Left lung (tissue), 10 donors: ENCODE measurements around the gene CACNA1A. TPM values are rescaled to one million over a fixed set of nuclear protein-coding genes. Genes with fewer than 3 reads are reported as not detected.
"Not testable (repeated sequence)": the region's sequence is repeated elsewhere in the genome, so short reads cannot be mapped to it uniquely, and the experiment has no call there.

Experiments
- ATAC-seq: fragments of 200-7000 bp; cut with Tn5 transposase; one replicate; pipeline ENCODE4 v1.9.1; 2020; ENCODE audit warnings: moderate library complexity
- DNase-seq, 4 donors: peaks; one replicate each; pipeline ENCODE4 v3.0.0-alpha.2; 2013 to 2020
- H3K27ac ChIP-seq, 2 donors: fragments of 200-600 bp; sonication (generic) in 1 of 2; one replicate each; pipeline versions ENCODE4 v1.5.0 to v1.8.0; 2020 to 2021
- H3K27me3 ChIP-seq, 2 donors: fragments of 200-600 bp; sonication (generic) in 1 of 2; one replicate each; pipeline versions ENCODE4 v1.5.0 to v1.8.0; 2020 to 2021
- H3K36me3 ChIP-seq, 2 donors: fragments of 200-600 bp; sonication (generic) in 1 of 2; one replicate each; pipeline versions ENCODE4 v1.5.0 to v1.8.0; 2020 to 2021
- H3K4me1 ChIP-seq, 2 donors: fragments of 200-600 bp; one replicate each; pipeline ENCODE4 v1.8.0; 2021
- H3K4me3 ChIP-seq, 2 donors: fragments of 200-600 bp; sonication (generic) in 1 of 2; one replicate each; pipeline versions ENCODE4 v1.5.0 to v1.8.0; 2020 to 2021; ENCODE audit warnings: mild to moderate bottlenecking in 1 of 2
- H3K9me3 ChIP-seq, 2 donors: fragments of 200-600 bp; sonication (generic) in 1 of 2; one replicate each; pipeline versions ENCODE4 v1.5.0 to v1.8.0; 2020 to 2021
- CTCF ChIP-seq, 2 donors: fragments of 200-600 bp; sonication (generic) in 1 of 2; IDR thresholded peaks; one replicate each; pipeline versions ENCODE4 v1.5.0 to v1.8.0; 2021; ENCODE audit warnings: antibody characterized with exemption in 2 of 2
- intact Hi-C, 2 donors: fragments of 100-400 bp; cut with DNase I; formaldehyde crosslinking; loops; one replicate each; pipeline versions ENCODE4 v1.11.2 to v1.14.2; 2022
- polyA plus RNA-seq, 6 donors: library from polyadenylated mRNA; unstranded; fragments of 120-200 nt; gene quantifications; one replicate each; pipeline ENCODE4 v1.2.1, GENCODE V29; 2013; ENCODE audit not compliant: insufficient read length in 6 of 6
- total RNA-seq, 2 donors: library from RNA; stranded (reverse); fragmentation: NEBNext Ultra II Directional; extraction: Animal tissue kit (Norgen Biotek cat#: 25700); gene quantifications; one replicate each; pipeline ENCODE4 v1.2.1, GENCODE V29; 2021
- donor health status: DM: no; HTN: yes; CAD: no.
- donor health status: DM: no; HTN: no; CAD: no.

The CACNA1A gene
- total and polyA plus RNA-seq, 8 donors: 0.20 to 5.4 (median 3.9) TPM

- Histone ChIP-seq H3K36me3 (no peaks in the 10 kb centered on the region), H3K27me3 (peaks cover 0 to 17% of the 10 kb centered on the region in 2 donors), H3K4me1 (no peaks in the 10 kb centered on the region), H3K27ac (no peak overlapping the region), H3K4me3 (no peak overlapping the region), H3K9me3 (peaks cover 0 to 12% of the 10 kb centered on the region in 2 donors)
- ATAC-seq: no peak
- DNase-seq: no peak
- intact Hi-C loops: no loop called here
- no peak for TF ChIP-seq CTCF (IDR thresholded peaks at IDR 0.05)
These were observed 76.7 kb downstream of the CACNA1A start for GRCh38 chr19:13429563-13429962.

DNA sequence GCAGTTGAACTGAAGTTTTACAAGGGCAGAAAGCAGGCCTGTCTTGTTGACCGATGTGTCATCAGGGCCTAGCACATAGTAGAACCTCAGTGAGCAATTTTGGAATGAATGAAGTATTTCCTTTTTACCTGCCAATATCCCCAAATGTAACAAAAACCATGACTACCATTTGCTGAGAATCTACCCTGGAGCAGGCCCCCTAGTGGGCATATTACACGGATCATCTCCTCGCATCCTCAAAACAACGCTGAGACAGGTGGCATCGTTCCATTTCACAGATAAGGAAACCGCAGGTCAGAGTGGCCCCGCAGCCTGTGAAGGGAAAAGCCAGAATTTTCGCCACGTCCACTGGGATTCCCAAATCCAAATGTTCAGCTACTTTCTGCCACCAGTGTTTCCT is 77.9 kb downstream of the CACNA1A start:
- H3K9me3 ChIP-seq: peaks cover 0 to 14% of the 10 kb centered on the region in 2 donors
- ATAC-seq: no peak
- H3K36me3 ChIP-seq: no peaks in the 10 kb centered on the region
- H3K27me3 ChIP-seq: peaks cover 0 to 17% of the 10 kb centered on the region in 2 donors
- no peaks in the 10 kb centered on the region for H3K4me1 ChIP-seq
- peak; percentile 16 to 22 for TF ChIP-seq CTCF (IDR thresholded peaks at IDR 0.05)
- no peak for DNase-seq
- intact Hi-C loops: no loop called here
- no peak overlapping the region for H3K4me3 ChIP-seq
- H3K27ac ChIP-seq: no peak overlapping the region

- peaks cover 0 to 23% of the 10 kb centered on the region in 2 donors for H3K9me3 ChIP-seq
- H3K27ac ChIP-seq: no peak overlapping the region
- H3K27me3 ChIP-seq: peaks cover 0 to 17% of the 10 kb centered on the region in 2 donors
- DNase-seq: no peak
- ATAC-seq: no peak
- no peaks in the 10 kb centered on the region for H3K36me3 ChIP-seq
- no peak for TF ChIP-seq CTCF (IDR thresholded peaks at IDR 0.05)
- intact Hi-C loops: no loop called here
- no peaks in the 10 kb centered on the region for H3K4me1 ChIP-seq
- H3K4me3 ChIP-seq: no peak overlapping the region
These were observed 78.8 kb downstream of the CACNA1A start for GRCh38 chr19:13427273-13428051.

DNA sequence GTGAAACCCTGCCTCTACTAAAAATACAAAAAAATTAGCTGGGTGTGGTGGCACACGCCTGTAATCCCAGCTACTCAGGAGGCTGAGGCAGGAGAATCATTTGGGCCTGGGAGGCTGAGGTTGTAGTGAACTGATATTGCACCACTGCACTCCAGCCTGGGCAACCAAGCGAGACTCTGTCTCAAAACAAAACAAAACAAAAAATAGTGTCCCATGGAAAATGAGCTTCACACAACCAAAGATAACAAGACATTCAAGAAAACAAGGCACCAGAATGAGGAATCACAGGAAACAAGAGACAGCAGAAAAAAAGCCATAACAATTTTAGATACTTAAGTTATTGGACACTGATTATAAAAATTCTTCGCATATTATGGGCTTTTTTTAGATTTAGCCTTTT is 80.4 kb downstream of the CACNA1A start:
- Histone ChIP-seq H3K27me3 (peaks cover 0 to 17% of the 10 kb centered on the region in 2 donors), H3K9me3 (peaks cover 0 to 38% of the 10 kb centered on the region in 2 donors)
- H3K4me3 ChIP-seq, ATAC-seq, H3K36me3 ChIP-seq, intact Hi-C loops, H3K27ac ChIP-seq, DNase-seq, H3K4me1 ChIP-seq: not testable (repeated sequence)

GRCh38 chr19:13425151-13425550 is 81.1 kb downstream of the CACNA1A start:
- Histone ChIP-seq H3K27me3 (peaks cover 0 to 13% of the 10 kb centered on the region in 2 donors), H3K4me3 (no peak overlapping the region), H3K9me3 (peaks cover 0 to 43% of the 10 kb centered on the region in 2 donors), H3K36me3 (no peaks in the 10 kb centered on the region), H3K4me1 (no peaks in the 10 kb centered on the region), H3K27ac (no peak overlapping the region)
- TF ChIP-seq CTCF (IDR thresholded peaks at IDR 0.05): no peak
- no peak for ATAC-seq
- intact Hi-C loops: no loop called here
- no peak for DNase-seq
